ENCODE results near the gene CCDC85A.

The CCDC85A gene

DNA sequence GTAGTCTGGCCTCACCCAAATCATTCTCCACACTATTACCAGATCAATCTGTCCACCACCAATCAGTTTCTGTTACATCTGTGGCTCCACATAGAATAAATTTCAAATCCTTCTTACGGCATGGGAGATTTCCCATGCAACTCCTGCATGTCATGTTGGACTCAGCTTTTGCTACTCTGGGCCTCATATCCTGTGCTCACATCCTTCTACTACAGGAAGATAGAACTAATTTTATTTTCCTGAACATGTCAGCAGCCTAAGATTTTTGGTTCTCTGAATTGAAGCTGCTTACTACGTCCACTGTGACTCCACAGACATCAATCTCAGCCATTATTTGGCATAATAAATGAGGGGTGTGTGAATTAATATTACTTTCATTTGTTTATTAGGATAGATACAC, 181.1 kb downstream of the CCDC85A start:
- H3K4me3 ChIP-seq (ENCODE audit: low read length), result no peak overlapping the region
- H3K9ac ChIP-seq (ENCODE audit: low read length), result no peak overlapping the region
- H3K36me3 ChIP-seq (ENCODE audit: control insufficient read depth, insufficient read depth, low read length), result no peaks in the 10 kb centered on the region
- H3K27me3 ChIP-seq (ENCODE audit: control insufficient read depth, insufficient read depth, low read length), result no peaks in the 10 kb centered on the region
- no peaks in the 10 kb centered on the region for H3K4me1 ChIP-seq (ENCODE audit: control insufficient read depth, insufficient read depth, low read length)
- no peak overlapping the region for H3K27ac ChIP-seq (ENCODE audit: low read depth, low read length)

DNA sequence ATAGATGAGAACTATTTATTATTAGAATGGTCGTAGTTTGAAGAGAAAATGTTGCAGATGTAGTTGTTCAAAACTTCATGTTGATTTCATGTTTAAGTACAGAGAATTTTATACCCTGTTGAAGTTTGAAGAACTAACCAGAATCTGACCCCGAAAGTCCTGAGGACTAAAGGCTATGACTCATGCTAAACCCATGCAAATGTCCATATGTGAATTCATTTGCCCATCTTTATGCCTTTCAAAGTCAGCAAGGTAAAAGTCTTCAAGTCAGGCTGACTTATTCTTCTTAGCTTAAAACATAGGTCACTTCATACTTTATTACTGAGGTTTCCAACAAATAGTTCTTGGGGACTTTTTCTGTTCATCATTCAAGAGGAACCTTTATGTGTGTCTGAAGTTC, 185.5 kb downstream of the CCDC85A start:
- no peak overlapping the region for H3K27ac ChIP-seq (ENCODE audit: low read depth, low read length)
- H3K4me1 ChIP-seq (ENCODE audit: control insufficient read depth, insufficient read depth, low read length), result no peaks in the 10 kb centered on the region
- H3K4me3 ChIP-seq (ENCODE audit: low read length), result no peak overlapping the region
- H3K36me3 ChIP-seq (ENCODE audit: control insufficient read depth, insufficient read depth, low read length), result no peaks in the 10 kb centered on the region
- no peaks in the 10 kb centered on the region for H3K27me3 ChIP-seq (ENCODE audit: control insufficient read depth, insufficient read depth, low read length)
- no peak overlapping the region for H3K9ac ChIP-seq (ENCODE audit: low read length)

DNA sequence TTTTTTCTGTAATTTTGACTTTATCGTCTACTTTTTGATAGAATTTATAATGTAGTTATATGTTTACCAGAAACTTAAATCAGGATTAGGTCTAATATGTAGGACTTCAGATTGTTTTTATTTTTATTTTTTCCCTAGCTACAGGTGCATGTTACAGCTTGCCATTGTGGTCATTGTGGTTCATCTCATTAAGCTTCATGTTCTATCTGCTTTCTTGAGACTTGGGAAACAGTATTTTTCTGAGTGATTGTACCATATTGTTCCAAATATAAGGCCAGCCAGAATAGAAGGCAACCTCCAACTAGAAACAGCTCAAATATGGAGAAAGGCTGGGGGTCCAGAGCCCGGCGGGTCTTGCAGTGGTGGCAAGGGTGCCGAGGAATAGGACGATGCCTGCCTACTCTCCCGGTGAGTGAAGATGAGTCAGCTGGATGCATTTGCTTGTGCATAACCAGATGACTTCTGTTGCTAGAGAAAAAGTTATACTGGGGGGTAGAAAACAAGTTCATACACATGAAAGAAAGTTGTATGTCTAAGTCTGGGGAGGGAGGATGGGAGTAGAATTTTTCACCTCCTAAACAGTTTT, 188.4 kb downstream of the CCDC85A start:
- Histone ChIP-seq H3K36me3 (ENCODE audit: control insufficient read depth, insufficient read depth, low read length) (no peaks in the 10 kb centered on the region), H3K27me3 (ENCODE audit: control insufficient read depth, insufficient read depth, low read length) (no peaks in the 10 kb centered on the region), H3K4me3 (ENCODE audit: low read length) (no peak overlapping the region), H3K27ac (ENCODE audit: low read depth, low read length) (no peak overlapping the region), H3K9ac (ENCODE audit: low read length) (no peak overlapping the region), H3K4me1 (ENCODE audit: control insufficient read depth, insufficient read depth, low read length) (no peaks in the 10 kb centered on the region)

DNA sequence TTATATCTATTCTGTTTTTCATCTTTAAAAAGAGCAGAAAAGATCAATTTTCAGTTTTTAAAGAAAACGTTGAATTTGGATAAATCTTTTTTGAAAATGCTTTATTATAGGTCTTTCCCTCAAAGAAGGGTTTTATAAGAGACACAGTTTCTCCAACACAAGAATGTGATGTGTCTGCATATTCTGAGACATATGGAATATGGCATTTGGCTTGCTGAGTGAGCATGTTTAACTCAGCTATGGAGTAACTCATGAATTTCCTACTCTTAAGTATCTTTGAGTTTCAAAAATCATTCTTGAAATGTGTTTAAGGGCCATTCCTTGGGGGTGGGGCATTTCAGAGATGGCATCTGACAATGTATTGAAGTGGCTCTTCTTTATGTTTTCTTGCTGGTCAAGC, 191.5 kb downstream of the CCDC85A start:
- Histone ChIP-seq H3K27me3 (ENCODE audit: control insufficient read depth, insufficient read depth, low read length) (no peaks in the 10 kb centered on the region), H3K27ac (ENCODE audit: low read depth, low read length) (no peak overlapping the region), H3K9ac (ENCODE audit: low read length) (no peak overlapping the region), H3K4me3 (ENCODE audit: low read length) (no peak overlapping the region), H3K36me3 (ENCODE audit: control insufficient read depth, insufficient read depth, low read length) (no peaks in the 10 kb centered on the region), H3K4me1 (ENCODE audit: control insufficient read depth, insufficient read depth, low read length) (no peaks in the 10 kb centered on the region)

DNA sequence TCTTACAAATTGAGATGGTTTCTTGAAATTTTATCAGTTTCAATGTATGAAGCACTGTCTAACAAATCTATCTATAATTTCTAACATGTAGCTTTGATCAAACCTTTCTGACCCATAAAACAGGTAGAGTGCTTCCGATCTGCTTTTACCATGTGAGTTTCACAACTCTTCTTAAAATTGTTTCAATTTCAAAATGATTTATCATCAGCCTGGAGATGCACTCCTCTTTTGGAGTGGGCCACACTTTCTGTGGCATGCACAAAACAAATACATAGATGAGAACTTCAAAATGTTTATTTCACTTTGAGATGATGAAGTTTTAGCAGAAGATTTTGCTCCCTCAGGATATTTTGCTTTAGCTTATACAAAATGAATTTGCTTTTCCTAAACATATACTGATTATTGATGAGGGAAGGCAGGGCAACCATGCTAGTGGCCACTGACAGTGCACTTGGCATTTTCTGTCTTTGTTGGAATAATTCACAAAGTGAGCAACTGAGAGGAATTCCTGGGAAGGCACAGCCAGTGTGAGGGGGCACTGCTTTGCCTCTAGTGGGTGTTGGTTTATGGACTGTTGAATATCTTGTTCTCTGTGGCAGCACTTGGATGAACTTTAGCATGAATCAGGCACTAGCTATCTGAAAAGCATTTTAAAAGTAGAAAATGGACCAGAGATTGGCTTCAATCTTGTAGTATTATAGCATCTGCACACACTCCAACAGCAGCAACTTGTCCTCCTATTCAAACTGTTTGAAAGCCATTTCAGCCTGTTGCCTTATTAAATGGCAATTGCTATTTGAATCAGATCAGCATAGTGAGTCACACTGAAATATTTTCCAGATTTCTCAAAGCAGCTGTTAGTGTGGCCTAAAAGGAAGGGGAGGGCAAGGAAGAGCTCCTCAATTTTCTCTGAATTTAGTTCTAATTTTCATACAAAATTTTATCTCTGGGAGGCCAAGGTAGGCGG, 193.2 kb downstream of the CCDC85A start:
- H3K4me1 ChIP-seq (ENCODE audit: control insufficient read depth, insufficient read depth, low read length), result no peaks in the 10 kb centered on the region
- H3K36me3 ChIP-seq (ENCODE audit: control insufficient read depth, insufficient read depth, low read length), result no peaks in the 10 kb centered on the region
- no peaks in the 10 kb centered on the region for H3K27me3 ChIP-seq (ENCODE audit: control insufficient read depth, insufficient read depth, low read length)
- no peak overlapping the region for H3K9ac ChIP-seq (ENCODE audit: low read length)
- no peak overlapping the region for H3K4me3 ChIP-seq (ENCODE audit: low read length)
- no peak overlapping the region for H3K27ac ChIP-seq (ENCODE audit: low read depth, low read length)

DNA sequence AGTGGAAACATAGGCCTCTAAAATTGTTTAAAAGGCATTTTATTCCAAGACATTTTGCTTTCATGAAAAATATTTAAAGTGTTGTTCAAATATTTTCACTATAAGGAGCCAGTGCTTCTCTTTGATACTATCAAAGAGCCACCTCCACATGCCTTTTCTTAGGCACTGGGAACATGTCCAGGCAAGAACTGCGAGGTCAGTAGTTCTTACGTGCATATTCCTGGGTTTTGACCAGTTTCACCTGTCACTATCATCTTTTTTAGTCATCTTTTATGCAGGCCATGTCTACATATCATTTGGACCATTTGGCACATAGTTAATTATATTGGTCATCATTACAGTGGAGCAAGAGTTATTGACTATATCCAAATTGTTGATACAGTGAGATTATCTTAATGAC, 195.3 kb downstream of the CCDC85A start:
- Histone ChIP-seq H3K27me3 (ENCODE audit: control insufficient read depth, insufficient read depth, low read length) (no peaks in the 10 kb centered on the region), H3K9ac (ENCODE audit: low read length) (no peak overlapping the region), H3K27ac (ENCODE audit: low read depth, low read length) (no peak overlapping the region), H3K4me3 (ENCODE audit: low read length) (no peak overlapping the region), H3K4me1 (ENCODE audit: control insufficient read depth, insufficient read depth, low read length) (no peaks in the 10 kb centered on the region), H3K36me3 (ENCODE audit: control insufficient read depth, insufficient read depth, low read length) (no peaks in the 10 kb centered on the region)

DNA sequence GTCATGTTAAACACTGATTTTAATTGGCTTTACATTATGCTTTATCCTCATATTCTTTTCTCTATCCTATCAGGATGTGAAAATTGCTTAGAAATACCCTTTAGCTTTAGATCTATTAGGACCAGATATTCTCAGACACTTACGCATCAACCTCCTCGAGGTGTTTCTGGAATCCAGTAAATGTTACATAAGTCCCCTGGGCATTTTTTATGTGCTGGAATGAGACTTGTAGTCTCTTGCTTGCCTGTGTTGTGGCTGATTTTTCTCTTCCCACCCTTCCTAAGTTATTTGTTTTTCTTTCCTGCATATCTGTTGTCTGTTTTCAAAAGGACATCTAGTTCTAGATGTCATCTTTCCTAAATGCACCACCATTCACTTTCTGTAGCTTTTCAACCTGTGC, 197.1 kb downstream of the CCDC85A start:
- Histone ChIP-seq H3K9ac (ENCODE audit: low read length) (no peak overlapping the region), H3K27ac (ENCODE audit: low read depth, low read length) (no peak overlapping the region), H3K4me3 (ENCODE audit: low read length) (no peak overlapping the region), H3K27me3 (ENCODE audit: control insufficient read depth, insufficient read depth, low read length) (no peaks in the 10 kb centered on the region), H3K36me3 (ENCODE audit: control insufficient read depth, insufficient read depth, low read length) (no peaks in the 10 kb centered on the region), H3K4me1 (ENCODE audit: control insufficient read depth, insufficient read depth, low read length) (no peaks in the 10 kb centered on the region)

DNA sequence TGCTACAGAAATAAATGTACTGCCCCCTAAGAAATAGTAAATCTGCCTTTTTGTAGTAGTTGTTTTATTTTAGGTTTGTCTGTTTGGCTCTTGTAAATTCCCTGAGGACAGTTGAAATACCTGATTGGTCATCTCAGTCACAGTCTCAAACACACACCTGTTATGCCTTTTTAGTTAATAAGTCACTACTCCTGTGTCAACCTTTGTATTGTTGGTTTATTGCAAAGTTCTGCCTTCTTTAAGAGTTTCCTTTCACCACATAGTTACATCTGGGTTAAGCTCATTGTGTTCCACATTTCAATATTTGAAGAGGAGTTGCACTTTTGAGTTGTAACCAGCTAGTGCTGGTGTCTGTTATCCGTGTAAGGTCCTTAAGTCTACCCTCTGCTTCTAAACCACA, 198.7 kb downstream of the CCDC85A start:
- Histone ChIP-seq H3K4me1 (ENCODE audit: control insufficient read depth, insufficient read depth, low read length) (no peaks in the 10 kb centered on the region), H3K27ac (ENCODE audit: low read depth, low read length) (no peak overlapping the region), H3K9ac (ENCODE audit: low read length) (no peak overlapping the region), H3K36me3 (ENCODE audit: control insufficient read depth, insufficient read depth, low read length) (no peaks in the 10 kb centered on the region), H3K27me3 (ENCODE audit: control insufficient read depth, insufficient read depth, low read length) (no peaks in the 10 kb centered on the region), H3K4me3 (ENCODE audit: low read length) (no peak overlapping the region)

DNA sequence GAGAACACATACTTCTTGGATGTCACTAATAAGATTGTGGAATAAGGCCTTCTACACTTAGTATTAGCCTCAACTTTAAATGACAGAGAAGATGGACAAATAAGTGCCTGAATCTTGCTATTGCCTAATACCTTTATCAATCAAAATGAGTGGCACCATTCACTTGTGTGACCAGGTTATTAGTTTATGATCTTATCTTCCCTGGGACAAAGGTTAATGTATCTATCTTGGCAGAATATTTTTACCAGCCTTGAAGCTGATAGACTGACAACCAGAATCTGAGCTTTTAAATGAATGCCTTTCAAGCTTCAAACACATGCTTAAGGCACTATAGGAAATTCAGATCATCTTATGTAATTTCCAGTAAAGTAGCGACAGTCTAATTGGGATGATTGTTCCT, 202.9 kb downstream of the CCDC85A start:
- no peaks in the 10 kb centered on the region for H3K36me3 ChIP-seq (ENCODE audit: control insufficient read depth, insufficient read depth, low read length)
- no peak overlapping the region for H3K27ac ChIP-seq (ENCODE audit: low read depth, low read length)
- no peak overlapping the region for H3K4me3 ChIP-seq (ENCODE audit: low read length)
- H3K4me1 ChIP-seq (ENCODE audit: control insufficient read depth, insufficient read depth, low read length), result no peaks in the 10 kb centered on the region
- no peak overlapping the region for H3K9ac ChIP-seq (ENCODE audit: low read length)
- H3K27me3 ChIP-seq (ENCODE audit: control insufficient read depth, insufficient read depth, low read length), result no peaks in the 10 kb centered on the region

DNA sequence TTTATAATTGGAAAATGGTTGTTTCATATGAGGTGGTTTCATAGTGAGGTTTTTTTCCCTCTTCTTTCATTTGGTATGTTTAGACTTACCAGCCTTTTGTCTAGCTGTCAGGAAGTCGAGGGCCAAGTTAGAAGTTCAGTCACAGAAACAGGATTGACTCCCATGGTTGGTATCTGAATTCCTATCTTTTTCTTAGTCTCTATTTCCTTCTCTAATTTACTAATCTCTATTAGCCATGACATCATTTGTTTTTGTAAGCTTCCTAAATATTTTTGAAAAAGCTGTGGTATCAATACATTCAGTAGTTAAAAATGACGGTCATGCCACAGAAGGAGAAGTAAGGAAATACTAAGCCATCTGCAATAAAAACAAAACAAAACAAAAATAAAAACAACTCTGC, 206.9 kb downstream of the CCDC85A start:
- Histone ChIP-seq H3K27ac (ENCODE audit: low read depth, low read length) (no peak overlapping the region), H3K4me1 (ENCODE audit: control insufficient read depth, insufficient read depth, low read length) (no peaks in the 10 kb centered on the region), H3K9ac (ENCODE audit: low read length) (no peak overlapping the region), H3K27me3 (ENCODE audit: control insufficient read depth, insufficient read depth, low read length) (no peaks in the 10 kb centered on the region), H3K36me3 (ENCODE audit: control insufficient read depth, insufficient read depth, low read length) (no peaks in the 10 kb centered on the region), H3K4me3 (ENCODE audit: low read length) (no peak overlapping the region)

DNA sequence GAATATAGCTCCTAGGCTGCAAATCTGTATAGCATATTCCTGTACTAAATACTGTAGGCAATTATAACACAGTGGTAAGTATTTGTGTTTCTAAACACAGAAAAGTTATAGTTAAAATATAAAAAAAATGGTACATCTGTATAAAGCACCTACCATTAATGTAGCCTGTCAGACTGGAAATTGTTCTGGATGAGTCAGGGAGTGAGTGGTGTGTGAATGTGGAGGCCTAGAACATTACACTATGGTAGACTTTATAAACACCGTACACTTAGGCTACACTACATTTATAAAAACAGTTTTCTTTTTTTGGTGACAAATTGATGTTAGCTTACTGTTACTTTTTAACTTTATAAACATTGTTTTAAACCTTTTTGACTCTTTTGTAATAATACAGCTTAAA, 226.3 kb downstream of the CCDC85A start:
- Histone ChIP-seq H3K36me3 (ENCODE audit: control insufficient read depth, insufficient read depth, low read length) (no peaks in the 10 kb centered on the region), H3K4me1 (ENCODE audit: control insufficient read depth, insufficient read depth, low read length) (no peaks in the 10 kb centered on the region), H3K4me3 (ENCODE audit: low read length) (no peak overlapping the region), H3K27me3 (ENCODE audit: control insufficient read depth, insufficient read depth, low read length) (no peaks in the 10 kb centered on the region), H3K27ac (ENCODE audit: low read depth, low read length) (no peak overlapping the region), H3K9ac (ENCODE audit: low read length) (no peak overlapping the region)

DNA sequence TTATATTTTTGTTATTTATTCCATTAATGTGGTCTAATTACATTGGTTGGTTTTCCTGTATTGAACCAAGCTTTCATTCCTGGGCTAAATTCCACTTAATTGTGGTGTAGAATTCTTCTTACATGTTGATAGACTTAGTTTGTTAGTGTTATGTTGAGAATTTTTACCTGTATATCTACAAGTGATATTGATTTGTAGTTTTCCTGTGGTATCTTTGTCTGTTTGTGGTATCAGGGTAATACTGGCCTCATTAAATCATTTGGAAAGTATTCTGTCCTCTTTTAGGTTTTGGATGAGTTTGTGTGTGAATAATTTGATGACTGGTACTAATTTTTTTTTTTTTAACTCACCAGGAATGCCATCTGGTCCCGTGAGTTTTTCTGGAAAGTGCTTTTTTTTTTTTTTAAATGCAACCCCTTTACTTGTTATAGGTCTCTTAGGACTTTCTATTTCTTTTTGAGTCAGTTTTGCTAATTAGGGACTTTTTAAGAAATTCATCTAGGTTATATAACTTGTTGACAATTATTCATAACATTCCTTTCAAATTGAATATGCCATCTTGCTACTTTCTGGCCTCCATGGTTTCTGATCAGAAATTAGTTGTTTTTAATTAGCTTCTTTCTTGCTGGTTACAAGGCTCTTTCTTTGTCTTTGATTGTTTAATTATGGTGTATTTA, 232.8 kb downstream of the CCDC85A start:
- Histone ChIP-seq H3K27me3 (ENCODE audit: control insufficient read depth, insufficient read depth, low read length) (no peaks in the 10 kb centered on the region), H3K4me1 (ENCODE audit: control insufficient read depth, insufficient read depth, low read length) (no peaks in the 10 kb centered on the region), H3K9ac (ENCODE audit: low read length) (no peak overlapping the region), H3K4me3 (ENCODE audit: low read length) (no peak overlapping the region), H3K36me3 (ENCODE audit: control insufficient read depth, insufficient read depth, low read length) (no peaks in the 10 kb centered on the region), H3K27ac (ENCODE audit: low read depth, low read length) (no peak overlapping the region)

Measured in rectal smooth muscle tissue (tissue), 1 donor.